AML-193 (cell line): ENCODE data around the gene SEC62.
"Not testable (repeated sequence)": the region's sequence is repeated elsewhere in the genome, so short reads cannot be mapped to it uniquely, and the experiment has no call there.

ENCODE experiments used
- DNase-seq, 2 experiments: peaks; one replicate each; lab custom pipeline; 2025; lab: John Stamatoyannopoulos, UW

Gene SEC62

DNA sequence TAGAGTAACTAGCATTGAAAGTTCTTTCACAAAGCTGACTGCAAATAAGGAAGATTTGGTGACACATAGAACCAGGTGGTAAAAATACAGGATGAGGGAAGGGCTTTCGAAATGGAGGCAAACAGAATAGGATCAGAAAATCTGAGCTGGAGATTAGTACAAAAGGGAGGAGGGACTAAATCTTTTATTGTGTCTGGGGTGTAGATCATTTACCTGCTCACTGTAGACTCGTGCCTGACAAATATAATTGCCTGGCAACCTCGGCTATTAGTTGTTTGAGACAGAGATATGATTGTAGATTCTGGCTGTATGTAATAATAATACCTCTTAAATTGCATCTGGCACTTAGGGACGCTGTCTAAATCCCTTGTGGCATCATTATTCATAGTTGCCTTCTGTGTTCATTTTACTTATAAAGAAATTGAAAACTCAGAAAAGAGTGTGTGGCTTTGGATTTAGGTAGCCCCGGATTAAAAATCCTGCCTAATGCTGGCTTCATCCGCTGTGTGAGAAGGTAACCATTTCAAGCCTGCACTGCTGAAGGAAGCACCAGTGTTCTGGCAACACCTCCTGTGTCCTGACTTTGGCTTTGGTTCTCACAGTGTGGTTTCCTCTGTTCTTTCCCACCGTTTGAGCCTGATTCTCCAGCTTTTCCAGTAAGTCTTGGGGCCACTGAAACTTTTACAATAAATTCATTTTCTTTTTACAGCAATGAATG is 46.2 kb downstream of the SEC62 start:
- no peak for DNase-seq

DNA sequence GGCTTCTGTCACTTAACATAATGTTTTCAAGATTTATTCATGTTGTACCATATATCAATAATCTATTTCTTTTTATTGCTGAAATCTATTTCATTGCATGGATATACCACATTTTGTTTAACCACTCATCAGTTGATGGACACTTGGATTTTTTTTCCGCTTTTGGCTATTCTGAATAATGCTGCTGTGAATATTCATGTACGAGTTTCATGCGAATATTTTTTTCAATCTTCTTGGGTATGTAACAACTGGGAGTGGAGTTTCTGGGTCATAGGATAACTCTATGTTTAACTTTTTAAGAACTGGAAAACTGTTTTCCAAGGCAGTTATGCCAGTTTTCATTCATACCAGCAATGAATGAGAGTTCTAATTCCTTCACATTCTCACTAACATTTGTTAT is 49.5 kb downstream of the SEC62 start:
- no peak for DNase-seq

DNA sequence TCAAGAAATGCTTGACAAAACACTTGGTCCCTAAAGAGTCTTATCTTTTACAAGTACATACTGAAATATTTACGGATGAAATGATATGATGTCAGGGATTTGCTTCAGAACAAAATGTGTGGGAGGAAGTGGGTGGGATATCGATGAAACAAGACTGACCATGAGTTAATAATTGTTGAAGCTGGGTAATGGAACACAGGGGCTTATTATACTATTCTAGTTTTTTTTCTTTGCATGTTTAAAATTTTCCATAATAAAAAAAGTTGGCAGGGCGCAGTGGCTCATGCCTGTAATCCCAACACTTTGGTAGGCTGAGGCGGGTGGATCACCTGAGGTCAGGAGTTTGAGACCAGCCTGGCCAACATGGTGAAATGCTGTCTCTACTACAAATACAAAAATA is 52.7 kb downstream of the SEC62 start:
- not testable (repeated sequence) for DNase-seq

GRCh38 chr3:170021083-170021482 is 54.5 kb downstream of the SEC62 start:
- DNase-seq: peak; percentile 16 to 32

- DNase-seq: no peak
Observed at GRCh38 chr3:170022336-170022735, 55.7 kb downstream of the SEC62 start.

DNA sequence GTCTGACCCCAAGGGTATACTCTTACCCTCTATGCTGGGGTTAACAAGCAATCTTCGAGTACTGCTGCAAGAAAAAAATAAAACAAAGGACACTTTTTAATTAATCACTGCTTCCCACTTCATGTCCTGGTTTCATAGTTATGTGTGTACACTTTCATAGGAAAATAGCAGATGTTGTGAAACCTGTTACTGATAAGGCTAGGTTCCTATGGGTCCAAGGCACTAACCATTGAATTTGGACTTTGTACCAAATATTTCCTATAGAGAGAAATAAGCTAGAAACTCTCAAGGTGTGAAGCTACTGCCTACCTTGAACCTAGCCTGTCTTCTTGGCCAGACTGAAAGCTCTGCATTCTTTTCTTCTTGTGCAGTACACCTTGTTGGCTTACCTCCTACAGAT is 56.6 kb downstream of the SEC62 start:
- DNase-seq: no peak

GRCh38 chr3:170024581-170024980 is 58.0 kb downstream of the SEC62 start:
- no peak for DNase-seq

DNA sequence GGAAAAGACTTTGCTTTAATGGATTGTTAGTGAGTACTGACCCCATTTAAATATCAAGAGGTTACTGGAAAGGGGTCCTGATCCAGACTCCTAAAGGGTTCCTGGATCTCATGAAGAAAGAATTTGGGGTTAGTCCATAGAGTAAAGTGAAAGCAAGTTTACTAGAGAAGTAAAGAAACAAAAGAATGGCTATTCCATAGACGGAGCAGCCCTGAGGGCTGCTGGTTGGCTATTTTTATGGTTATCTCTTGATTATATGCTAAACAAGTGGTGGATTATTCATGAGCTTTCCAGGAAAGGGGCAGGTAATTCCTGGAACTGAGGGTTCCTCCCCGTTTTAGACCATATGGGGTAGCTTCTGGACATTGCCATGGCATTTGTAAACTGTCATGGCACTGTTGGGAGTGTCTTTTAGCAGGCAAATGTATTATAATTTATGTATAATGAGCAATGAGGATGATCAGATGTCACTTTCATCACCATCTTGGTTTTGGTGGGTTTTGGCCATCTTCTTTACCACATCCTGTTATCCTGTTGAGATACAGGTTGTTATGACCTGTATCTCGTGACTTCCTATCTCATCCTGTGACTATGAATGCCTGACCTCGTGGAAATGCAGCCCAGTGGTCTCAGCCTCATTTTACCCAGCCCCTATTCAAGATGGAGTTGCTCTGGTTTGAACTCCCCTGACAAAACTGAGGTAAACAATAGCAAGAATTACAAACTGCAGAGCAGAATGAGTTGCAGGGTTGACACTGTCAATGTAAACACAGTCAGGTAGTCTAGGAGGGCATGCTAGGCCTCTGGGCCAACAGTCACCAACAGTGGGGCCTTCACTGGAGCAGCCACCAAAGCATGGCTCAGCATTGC is 60.9 kb downstream of the SEC62 start:
- no peak for DNase-seq

- DNase-seq: peak; percentile 63 to 76
Observed at GRCh38 chr3:170033489-170033888, 66.9 kb downstream of the SEC62 start.

- peak; percentile 88 to 89 for DNase-seq
Observed at GRCh38 chr3:170037463-170038433, 71.1 kb downstream of the SEC62 start, which contains the start of gene GPR160. GPR160 (plus strand) TSS chr3:170037995; CDS start chr3:170083973, 45,978 bp downstream.

DNA sequence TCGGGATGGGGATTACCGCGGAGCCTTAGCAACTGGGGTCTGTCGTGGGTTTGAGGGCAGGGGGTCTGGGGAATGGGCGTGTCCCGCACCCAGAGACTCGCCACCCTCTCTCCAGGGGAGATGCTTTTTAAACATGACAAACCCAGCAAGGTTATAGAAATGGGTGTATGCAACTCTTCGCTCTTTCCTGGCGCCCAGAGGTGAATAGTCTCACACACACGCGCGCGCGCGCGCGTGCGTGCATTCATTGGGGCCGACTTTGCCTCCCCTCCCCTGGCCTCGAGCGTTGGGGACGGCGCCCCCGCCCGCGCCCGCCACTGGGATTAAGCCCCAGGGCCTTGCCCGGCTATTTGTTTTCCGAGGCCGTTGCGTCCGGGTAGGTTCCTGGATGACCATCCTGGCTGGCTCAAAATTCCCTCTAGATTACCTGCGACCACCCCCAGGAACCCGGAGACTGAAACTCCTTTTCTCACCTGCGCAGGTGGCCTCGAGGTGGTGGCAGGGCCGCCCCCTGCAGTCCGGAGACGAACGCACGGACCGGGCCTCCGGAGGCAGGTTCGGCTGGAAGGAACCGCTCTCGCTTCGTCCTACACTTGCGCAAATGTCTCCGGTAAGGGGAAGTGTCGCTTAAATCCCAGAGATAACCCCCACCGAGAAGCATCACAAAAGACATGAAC is 72.0 kb downstream of the SEC62 start:
- DNase-seq: peak; percentile 55 to 65

DNA sequence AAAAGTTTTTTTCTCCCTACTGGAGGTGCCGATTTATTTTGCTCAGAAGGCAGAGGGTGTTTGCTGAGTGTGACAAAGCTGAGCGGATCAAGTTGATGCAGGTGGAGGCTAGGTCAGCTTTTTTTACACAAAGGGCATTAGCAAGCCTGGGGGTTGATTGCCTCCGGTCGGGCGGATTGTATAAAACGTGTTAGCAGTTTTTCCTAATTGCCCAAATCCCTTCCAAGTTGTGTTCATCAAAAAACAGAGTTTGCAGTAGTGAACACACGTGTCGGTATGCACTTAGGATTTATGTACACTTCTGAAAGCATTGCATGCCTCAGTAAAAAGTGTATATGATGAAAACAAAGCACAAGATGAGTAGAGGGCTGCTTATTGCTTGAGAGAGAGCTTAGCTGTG is 73.8 kb downstream of the SEC62 start:
- no peak for DNase-seq

DNA sequence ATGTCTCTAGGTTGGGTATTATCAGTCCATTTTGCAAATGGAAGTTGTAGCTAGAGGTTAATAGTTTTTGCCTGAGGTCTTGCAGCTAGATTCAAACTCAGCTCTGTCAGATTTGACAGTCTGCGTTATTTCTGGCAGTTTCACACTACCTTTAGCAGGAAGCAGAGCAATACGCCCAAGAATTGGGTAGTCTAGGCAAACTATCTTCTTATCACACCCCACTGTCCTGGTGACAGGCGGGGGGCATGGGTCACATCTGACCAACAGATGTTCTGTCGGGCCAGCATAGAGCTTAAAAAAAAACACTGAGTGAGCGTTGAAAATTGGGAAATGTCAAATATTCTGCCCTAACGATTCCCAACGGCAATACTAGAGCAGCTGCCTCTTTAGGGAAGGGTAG is 76.9 kb downstream of the SEC62 start:
- DNase-seq: no peak

GRCh38 chr3:170044271-170044670 is 77.7 kb downstream of the SEC62 start:
- no peak for DNase-seq

GRCh38 chr3:170044795-170045244 is 78.2 kb downstream of the SEC62 start:
- peak; percentile 98 to 99 for DNase-seq

DNA sequence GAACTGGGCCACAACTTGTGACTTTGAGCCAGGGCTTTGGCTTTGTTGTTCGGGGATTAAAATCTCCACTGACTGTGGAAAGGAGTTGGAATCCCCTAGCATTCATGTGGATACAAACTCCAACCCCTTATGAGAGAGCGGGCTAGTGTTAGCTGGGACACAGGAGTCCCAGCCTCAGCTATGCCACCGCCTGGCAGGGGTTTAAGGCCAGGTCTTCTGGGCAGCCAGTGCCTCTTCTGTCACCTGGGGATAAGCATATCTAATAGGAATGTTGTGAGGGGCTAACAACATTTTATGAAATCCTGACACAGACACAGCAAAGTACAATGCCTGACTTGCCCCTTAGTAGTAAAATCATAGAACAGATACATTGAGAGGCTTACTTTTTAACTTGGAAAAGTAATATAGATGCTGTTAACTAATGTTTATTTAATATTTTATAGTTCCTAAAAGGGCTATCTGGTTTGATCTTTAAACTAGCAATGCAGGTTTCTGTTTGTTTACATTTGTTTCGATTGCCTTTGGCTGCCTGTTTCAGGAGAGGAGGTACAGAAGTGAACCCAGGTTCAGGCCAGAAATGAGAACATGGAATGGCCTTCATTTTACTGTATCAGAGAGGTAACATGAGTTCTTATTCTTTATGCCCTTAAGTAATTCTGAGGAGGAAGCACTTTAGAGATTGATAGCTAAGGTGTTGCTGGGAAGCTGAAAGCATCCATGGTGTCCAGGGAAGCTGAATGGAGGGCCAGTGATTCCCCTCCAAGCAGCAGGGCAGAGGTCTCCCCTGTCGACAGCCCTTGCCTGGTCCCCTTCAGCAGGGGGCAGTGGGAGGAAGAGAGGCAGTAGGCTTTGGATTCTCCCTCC is 79.9 kb downstream of the SEC62 start:
- DNase-seq: no peak

GRCh38 chr3:170047133-170047404 is 80.5 kb downstream of the SEC62 start:
- no peak for DNase-seq
